Kidney tubule cell (primary cell): ENCODE measurements around the gene LRMDA.

Source experiments
- DNase-seq: peaks from one replicate; pipeline ENCODE4 v3.0.0-alpha.2; 2018; ENCODE audit warnings: low spot score

The LRMDA gene

GRCh38 chr10:75875740-75876139, 444.3 kb downstream of the LRMDA start:
- DNase-seq = no peak

- no peak for DNase-seq
Observed at GRCh38 chr10:75876710-75877109, 445.3 kb downstream of the LRMDA start.

- DNase-seq = no peak
Observed at GRCh38 chr10:75877877-75878276, 446.5 kb downstream of the LRMDA start.

GRCh38 chr10:75878586-75878985, 447.2 kb downstream of the LRMDA start:
- DNase-seq = no peak

GRCh38 chr10:75880031-75880775, 448.8 kb downstream of the LRMDA start:
- no peak for DNase-seq

- DNase-seq = no peak
Observed at GRCh38 chr10:75883081-75884072, 452.0 kb downstream of the LRMDA start.

GRCh38 chr10:75884808-75885207, 453.4 kb downstream of the LRMDA start:
- no peak for DNase-seq

GRCh38 chr10:75887369-75887768, 455.9 kb downstream of the LRMDA start:
- DNase-seq = no peak

GRCh38 chr10:75887992-75888680, 456.7 kb downstream of the LRMDA start:
- DNase-seq = no peak

- DNase-seq = no peak
Observed at GRCh38 chr10:75889051-75889450, 457.6 kb downstream of the LRMDA start.

- DNase-seq = no peak
Observed at GRCh38 chr10:75894761-75895160, 463.3 kb downstream of the LRMDA start.

GRCh38 chr10:75895259-75895658, 463.8 kb downstream of the LRMDA start:
- DNase-seq = no peak

GRCh38 chr10:75899816-75900390, 468.5 kb downstream of the LRMDA start:
- DNase-seq = no peak

GRCh38 chr10:75902816-75903215, 471.4 kb downstream of the LRMDA start:
- DNase-seq = no peak

- DNase-seq = no peak
Observed at GRCh38 chr10:75904499-75905283, 473.3 kb downstream of the LRMDA start.

- DNase-seq = no peak
Observed at GRCh38 chr10:75905490-75905889, 474.1 kb downstream of the LRMDA start.

GRCh38 chr10:75910032-75910431, 478.6 kb downstream of the LRMDA start:
- DNase-seq = peak; percentile 33

- peak; percentile 54 for DNase-seq
Observed at GRCh38 chr10:75911426-75911825, 480.0 kb downstream of the LRMDA start.

- DNase-seq = no peak
Observed at GRCh38 chr10:75916906-75917305, 485.5 kb downstream of the LRMDA start.

- no peak for DNase-seq
Observed at GRCh38 chr10:75919913-75920312, 488.5 kb downstream of the LRMDA start.

GRCh38 chr10:75922435-75922834, 491.0 kb downstream of the LRMDA start:
- peak; percentile 20 for DNase-seq
